Liver (tissue), 9 donors: ENCODE results near the gene C2CD4D. TPM values are rescaled to one million over a fixed set of nuclear protein-coding genes. Genes with fewer than 3 reads are reported as not detected.

Experiments used
- DNase-seq: peaks from one replicate; pipeline ENCODE4 v3.0.0-alpha.2; 2017; ENCODE audit warnings: low spot score
- H3K27ac ChIP-seq, 2 donors: one replicate each; pipeline ENCODE4 v1.7.0; 2013; ENCODE audit warnings: inconsistent platforms in 2 of 2, low read length in 2 of 2, control low read depth in 1 of 2, low read depth in 1 of 2, mild to moderate bottlenecking in 1 of 2
- H3K27me3 ChIP-seq, 4 donors: one replicate each; pipeline versions ENCODE4 v1.6.1 to v1.7.0; 2013; ENCODE audit warnings: low read length in 3 of 4, inconsistent platforms in 1 of 4, mild to moderate bottlenecking in 1 of 4, moderate library complexity in 1 of 4; ENCODE audit not compliant: control insufficient read depth in 4 of 4, insufficient read depth in 4 of 4
- H3K36me3 ChIP-seq, 4 donors: one replicate each; pipeline versions ENCODE4 v1.6.1 to v1.7.0; 2013; ENCODE audit warnings: low read length in 3 of 4, mild to moderate bottlenecking in 3 of 4, low read depth in 1 of 4, moderate library complexity in 1 of 4; ENCODE audit not compliant: control insufficient read depth in 4 of 4, insufficient read depth in 3 of 4
- H3K4me1 ChIP-seq, 4 donors: one replicate each; pipeline versions ENCODE4 v1.6.1 to v1.7.0; 2013; ENCODE audit warnings: low read length in 3 of 4, mild to moderate bottlenecking in 3 of 4, moderate library complexity in 1 of 4; ENCODE audit not compliant: control insufficient read depth in 4 of 4, insufficient read depth in 4 of 4
- H3K4me3 ChIP-seq, 3 donors: one replicate each; pipeline versions ENCODE4 v1.6.1 to v1.7.0; 2013; ENCODE audit warnings: low read length in 3 of 3, control low read depth in 1 of 3, low read depth in 1 of 3, mild to moderate bottlenecking in 1 of 3
- H3K9ac ChIP-seq, 2 donors: one replicate each; pipeline ENCODE4 v1.7.0; 2013; ENCODE audit warnings: low read length in 2 of 2, mild to moderate bottlenecking in 2 of 2, moderate library complexity in 2 of 2, control low read depth in 1 of 2, low read depth in 1 of 2
- H3K9me3 ChIP-seq, 4 donors: one replicate each; pipeline versions ENCODE4 v1.6.1 to v1.7.0; 2013; ENCODE audit warnings: low read length in 3 of 4; ENCODE audit not compliant: control insufficient read depth in 4 of 4
- EGR1 ChIP-seq, 2 donors: IDR thresholded peaks; 2 replicates each; pipeline ENCODE4 v1.6.1; 2016 to 2018; ENCODE audit warnings: antibody characterized with exemption in 2 of 2, low read depth in 2 of 2
- FOXA1 ChIP-seq: IDR thresholded peaks from 2 replicates; pipeline ENCODE4 v1.6.1; 2016; ENCODE audit warnings: antibody characterized with exemption
- FOXA2 ChIP-seq: IDR thresholded peaks from 2 replicates; pipeline ENCODE4 v1.6.1; 2016; ENCODE audit warnings: antibody characterized with exemption
- GABPA ChIP-seq, 2 donors: IDR thresholded peaks in 1 of 2; conservative IDR thresholded peaks in 1 of 2; 2 replicates each; pipeline ENCODE4 v1.6.1; 2016; ENCODE audit warnings: antibody characterized with exemption in 2 of 2, mild to moderate bottlenecking in 1 of 2, moderate library complexity in 1 of 2
- HNF4A ChIP-seq, 2 donors: conservative IDR thresholded peaks; 2 replicates each; pipeline ENCODE4 v1.6.1; 2016; ENCODE audit warnings: antibody characterized with exemption in 2 of 2, mild to moderate bottlenecking in 2 of 2
- HNF4G ChIP-seq: IDR thresholded peaks from 2 replicates; pipeline ENCODE4 v1.6.1; 2016; ENCODE audit warnings: antibody characterized with exemption
- JUND ChIP-seq, 2 donors: IDR thresholded peaks; 2 replicates each; pipeline ENCODE4 v1.6.1; 2016; ENCODE audit warnings: antibody characterized with exemption in 2 of 2
- NR2F2 ChIP-seq: IDR thresholded peaks from 2 replicates; pipeline ENCODE4 v1.6.1; 2016; ENCODE audit warnings: antibody characterized with exemption
- RAD21 ChIP-seq, 2 donors: IDR thresholded peaks; 2 replicates each; pipeline ENCODE4 v1.6.1; 2016; ENCODE audit warnings: antibody characterized with exemption in 2 of 2, mild to moderate bottlenecking in 2 of 2
- RXRA ChIP-seq, 2 donors: IDR thresholded peaks; 2 replicates each; pipeline ENCODE4 v1.6.1; 2017 to 2018; ENCODE audit warnings: antibody characterized with exemption in 2 of 2, mild to moderate bottlenecking in 1 of 2
- YY1 ChIP-seq: IDR thresholded peaks from 2 replicates; pipeline ENCODE4 v1.6.1; 2016; ENCODE audit warnings: antibody characterized with exemption, mild to moderate bottlenecking
- ZBTB33 ChIP-seq: IDR thresholded peaks from 2 replicates; pipeline ENCODE4 v1.6.1; 2016; ENCODE audit warnings: antibody characterized with exemption
- WGBS: extraction: QIAGEN DNeasy Blood & Tissue Kit; methylation state at CpG from one replicate; pipeline ENCODE4 v1.1.7; 2013; 5-methylcytosine and 5-hydroxymethylcytosine counted together
- polyA plus RNA-seq, 2 donors: library from polyadenylated mRNA; stranded (reverse) in 1 of 2; unstranded in 1 of 2; fragments of 200-250 nt in 1 of 2; fragments of >200 nt in 1 of 2; fragmentation: Nextera tagmentation in 1 of 2; extraction: Ambion mirVana in 1 of 2; gene quantifications; one replicate each; pipeline versions ENCODE4 v1.2.1 to v1.2.3, GENCODE V29; 2013 to 2015
- total RNA-seq, 2 donors: library from RNA; depleted of rRNA; stranded (reverse); fragments of >200 nt; gene quantifications; one replicate each; pipeline ENCODE4 v1.2.3, GENCODE V29; 2014
- TF ChIP-seq, protein P1 (sequence below): fragments of 150-350 bp; IDR thresholded peaks from 2 replicates; pipeline ENCODE4 v1.5.1; 2017; ENCODE audit warnings: improper control_type of control experiment, low read depth, low read length; ENCODE audit not compliant: missing input control
- TF ChIP-seq, protein P2 (sequence below): IDR thresholded peaks from 2 replicates; pipeline ENCODE4 v1.6.1; 2016; ENCODE audit warnings: antibody characterized with exemption, mild to moderate bottlenecking
- donor health status: healthy.
- donor health status: healthy.
- donor health status: healthy.
- donor health status: healthy.
- donor health status: healthy.

The C2CD4D gene
- total and polyA plus RNA-seq, 4 donors: 0.02 to 0.08 TPM; not detected in 2

GRCh38 chr1:151829352-151830046 is 10.1 kb downstream of the C2CD4D start:
- Histone ChIP-seq H3K36me3 (peaks cover 2 to 12% (median 4%) of the 10 kb centered on the region in 4 donors), H3K9me3 (no peaks in the 10 kb centered on the region), H3K9ac (peak overlapping the region in 1 of 2 donors; percentile 16), H3K27me3 (no peaks in the 10 kb centered on the region), H3K27ac (peak overlapping the region in 1 of 2 donors; percentile 6), H3K4me3 (peak overlapping the region in 1 of 3 donors; percentile 77), H3K4me1 (peaks cover 19 to 79% (median 66%) of the 10 kb centered on the region in 4 donors)
- WGBS: 54% methylated on average over 4 of the region's 4 CpGs
- TF ChIP-seq JUND (IDR thresholded peaks at IDR 0.05): no peak
- TF ChIP-seq RAD21 (IDR thresholded peaks at IDR 0.05): no peak
- no peak for TF ChIP-seq FOXA1
- no peak for TF ChIP-seq GABPA (IDR thresholded peaks at IDR 0.05 in 1 of 2, conservative IDR thresholded peaks at IDR 0.05 in 1 of 2)
- TF ChIP-seq NR2F2: no peak
- TF ChIP-seq EGR1 (IDR thresholded peaks at IDR 0.05; ENCODE audit: low read depth in 2 of 2): no peak
- TF ChIP-seq YY1: no peak
- TF ChIP-seq FOXA2: no peak
- TF ChIP-seq HNF4A (conservative IDR thresholded peaks at IDR 0.05): no peak
- TF ChIP-seq ZBTB33: no peak
- TF ChIP-seq RXRA (IDR thresholded peaks at IDR 0.05): no peak
- TF ChIP-seq HNF4G: no peak
- TF ChIP-seq, protein P1, sequence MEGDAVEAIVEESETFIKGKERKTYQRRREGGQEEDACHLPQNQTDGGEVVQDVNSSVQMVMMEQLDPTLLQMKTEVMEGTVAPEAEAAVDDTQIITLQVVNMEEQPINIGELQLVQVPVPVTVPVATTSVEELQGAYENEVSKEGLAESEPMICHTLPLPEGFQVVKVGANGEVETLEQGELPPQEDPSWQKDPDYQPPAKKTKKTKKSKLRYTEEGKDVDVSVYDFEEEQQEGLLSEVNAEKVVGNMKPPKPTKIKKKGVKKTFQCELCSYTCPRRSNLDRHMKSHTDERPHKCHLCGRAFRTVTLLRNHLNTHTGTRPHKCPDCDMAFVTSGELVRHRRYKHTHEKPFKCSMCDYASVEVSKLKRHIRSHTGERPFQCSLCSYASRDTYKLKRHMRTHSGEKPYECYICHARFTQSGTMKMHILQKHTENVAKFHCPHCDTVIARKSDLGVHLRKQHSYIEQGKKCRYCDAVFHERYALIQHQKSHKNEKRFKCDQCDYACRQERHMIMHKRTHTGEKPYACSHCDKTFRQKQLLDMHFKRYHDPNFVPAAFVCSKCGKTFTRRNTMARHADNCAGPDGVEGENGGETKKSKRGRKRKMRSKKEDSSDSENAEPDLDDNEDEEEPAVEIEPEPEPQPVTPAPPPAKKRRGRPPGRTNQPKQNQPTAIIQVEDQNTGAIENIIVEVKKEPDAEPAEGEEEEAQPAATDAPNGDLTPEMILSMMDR: no peak
- DNase-seq: no peak

DNA sequence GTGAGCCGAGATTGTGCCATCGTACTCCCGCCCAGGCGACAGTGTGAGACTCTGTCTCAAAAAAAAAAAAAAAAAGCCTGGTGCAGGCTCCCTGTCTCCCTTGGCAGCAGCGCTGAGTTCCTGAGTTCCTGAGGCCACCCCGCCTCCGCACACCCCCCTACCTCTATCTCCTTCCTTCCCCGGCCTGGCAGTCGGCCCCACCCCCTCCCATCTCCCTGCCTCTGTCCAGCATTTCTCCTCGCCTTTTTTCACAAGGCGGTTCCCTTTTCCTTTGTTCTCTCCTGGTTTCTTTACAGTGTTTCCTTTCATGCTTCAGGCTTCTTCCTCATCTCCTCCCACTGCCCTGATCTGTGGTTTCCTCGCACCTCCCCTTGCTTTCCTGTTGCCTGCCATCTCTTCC is 10.7 kb downstream of the C2CD4D start:
- no peaks in the 10 kb centered on the region for H3K27me3 ChIP-seq
- no peak overlapping the region for H3K4me3 ChIP-seq
- H3K4me1 ChIP-seq: peaks cover 16 to 78% (median 64%) of the 10 kb centered on the region in 4 donors
- H3K9me3 ChIP-seq: no peaks in the 10 kb centered on the region
- H3K36me3 ChIP-seq: peaks cover 2 to 12% (median 4%) of the 10 kb centered on the region in 4 donors
- no peak overlapping the region for H3K9ac ChIP-seq
- H3K27ac ChIP-seq: no peak overlapping the region
- no peak for DNase-seq
- TF ChIP-seq, protein P2, sequence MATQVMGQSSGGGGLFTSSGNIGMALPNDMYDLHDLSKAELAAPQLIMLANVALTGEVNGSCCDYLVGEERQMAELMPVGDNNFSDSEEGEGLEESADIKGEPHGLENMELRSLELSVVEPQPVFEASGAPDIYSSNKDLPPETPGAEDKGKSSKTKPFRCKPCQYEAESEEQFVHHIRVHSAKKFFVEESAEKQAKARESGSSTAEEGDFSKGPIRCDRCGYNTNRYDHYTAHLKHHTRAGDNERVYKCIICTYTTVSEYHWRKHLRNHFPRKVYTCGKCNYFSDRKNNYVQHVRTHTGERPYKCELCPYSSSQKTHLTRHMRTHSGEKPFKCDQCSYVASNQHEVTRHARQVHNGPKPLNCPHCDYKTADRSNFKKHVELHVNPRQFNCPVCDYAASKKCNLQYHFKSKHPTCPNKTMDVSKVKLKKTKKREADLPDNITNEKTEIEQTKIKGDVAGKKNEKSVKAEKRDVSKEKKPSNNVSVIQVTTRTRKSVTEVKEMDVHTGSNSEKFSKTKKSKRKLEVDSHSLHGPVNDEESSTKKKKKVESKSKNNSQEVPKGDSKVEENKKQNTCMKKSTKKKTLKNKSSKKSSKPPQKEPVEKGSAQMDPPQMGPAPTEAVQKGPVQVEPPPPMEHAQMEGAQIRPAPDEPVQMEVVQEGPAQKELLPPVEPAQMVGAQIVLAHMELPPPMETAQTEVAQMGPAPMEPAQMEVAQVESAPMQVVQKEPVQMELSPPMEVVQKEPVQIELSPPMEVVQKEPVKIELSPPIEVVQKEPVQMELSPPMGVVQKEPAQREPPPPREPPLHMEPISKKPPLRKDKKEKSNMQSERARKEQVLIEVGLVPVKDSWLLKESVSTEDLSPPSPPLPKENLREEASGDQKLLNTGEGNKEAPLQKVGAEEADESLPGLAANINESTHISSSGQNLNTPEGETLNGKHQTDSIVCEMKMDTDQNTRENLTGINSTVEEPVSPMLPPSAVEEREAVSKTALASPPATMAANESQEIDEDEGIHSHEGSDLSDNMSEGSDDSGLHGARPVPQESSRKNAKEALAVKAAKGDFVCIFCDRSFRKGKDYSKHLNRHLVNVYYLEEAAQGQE: peak; percentile 93
- TF ChIP-seq, protein P1: no peak
- WGBS: 20% methylated on average over 12 of the region's 12 CpGs
